Measurements from ENCODE around the gene IARS1.

GRCh38 chr9:92328225-92328624 is 34.7 kb upstream of the IARS1 start:
- TF ChIP-seq CTCF (IDR thresholded peaks at IDR 0.05): no peak
- no peak for TF ChIP-seq POLR2A (IDR thresholded peaks at IDR 0.05)

All from adrenal gland (tissue), 5 donors.